Endothelial cell of hepatic sinusoid (primary cell): ENCODE data around the gene ZNF485.

ENCODE experiments used
- in situ Hi-C: cut with HindIII; loops from 2 replicates; pipeline ENCODE4 v1.10.0; 2017; ENCODE audit warnings: low sequenced_read_pairs

Gene ZNF485

GRCh38 chr10:43667317-43667731, 61.1 kb downstream of the ZNF485 start:
- in situ Hi-C loops, result no loop called here
